ENCODE results near the gene MAP7.

DNA sequence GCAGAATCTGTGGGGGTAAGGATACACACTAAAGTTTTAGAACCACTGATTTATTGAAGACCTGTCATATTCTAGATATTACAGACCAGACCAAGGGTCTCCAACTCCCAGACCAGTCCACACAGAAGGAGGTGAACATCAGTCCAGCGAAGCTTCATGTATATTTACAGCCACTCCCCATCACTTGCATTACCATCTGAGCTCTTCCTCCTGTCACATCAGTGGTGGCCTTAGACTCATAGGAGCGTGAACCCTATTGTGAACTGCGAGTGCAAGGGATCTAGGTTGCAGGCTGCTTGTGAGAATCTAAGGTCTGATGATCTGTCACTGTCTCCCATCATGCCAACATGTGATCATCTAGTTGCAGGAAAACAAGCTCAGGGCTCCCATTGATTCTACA, 255.6 kb downstream of the MAP7 start:
- TF ChIP-seq EZH2 (IDR thresholded peaks at IDR 0.05; ENCODE audit: borderline replicate concordance, insufficient read depth, low read length, poor library complexity, severe bottlenecking) (no peak), EP300 (conservative IDR thresholded peaks at IDR 0.05; ENCODE audit: poor library complexity, severe bottlenecking) (no peak), RAD21 (conservative IDR thresholded peaks at IDR 0.05) (no peak), MXI1 (conservative IDR thresholded peaks at IDR 0.05; ENCODE audit: poor library complexity, severe bottlenecking) (no peak)
- TF ChIP-seq, protein P1, sequence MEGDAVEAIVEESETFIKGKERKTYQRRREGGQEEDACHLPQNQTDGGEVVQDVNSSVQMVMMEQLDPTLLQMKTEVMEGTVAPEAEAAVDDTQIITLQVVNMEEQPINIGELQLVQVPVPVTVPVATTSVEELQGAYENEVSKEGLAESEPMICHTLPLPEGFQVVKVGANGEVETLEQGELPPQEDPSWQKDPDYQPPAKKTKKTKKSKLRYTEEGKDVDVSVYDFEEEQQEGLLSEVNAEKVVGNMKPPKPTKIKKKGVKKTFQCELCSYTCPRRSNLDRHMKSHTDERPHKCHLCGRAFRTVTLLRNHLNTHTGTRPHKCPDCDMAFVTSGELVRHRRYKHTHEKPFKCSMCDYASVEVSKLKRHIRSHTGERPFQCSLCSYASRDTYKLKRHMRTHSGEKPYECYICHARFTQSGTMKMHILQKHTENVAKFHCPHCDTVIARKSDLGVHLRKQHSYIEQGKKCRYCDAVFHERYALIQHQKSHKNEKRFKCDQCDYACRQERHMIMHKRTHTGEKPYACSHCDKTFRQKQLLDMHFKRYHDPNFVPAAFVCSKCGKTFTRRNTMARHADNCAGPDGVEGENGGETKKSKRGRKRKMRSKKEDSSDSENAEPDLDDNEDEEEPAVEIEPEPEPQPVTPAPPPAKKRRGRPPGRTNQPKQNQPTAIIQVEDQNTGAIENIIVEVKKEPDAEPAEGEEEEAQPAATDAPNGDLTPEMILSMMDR (IDR thresholded peaks at IDR 0.05; ENCODE audit: poor library complexity, severe bottlenecking), result no peak

Measured in neural cell (in vitro differentiated cells).